Measurements from ENCODE around the gene NTN3.

The NTN3 gene

GRCh38 chr16:2466667-2467527 is 4.2 kb upstream of the NTN3 start:
- ATAC-seq = no peak

- peak in 1 of 2 donors; percentile 26 for ATAC-seq
Observed at GRCh38 chr16:2467528-2468232, 3.4 kb upstream of the NTN3 start.

GRCh38 chr16:2468233-2468724 is 2.8 kb upstream of the NTN3 start:
- ATAC-seq = peak; percentile 18 to 31

- no peak for ATAC-seq
Observed at GRCh38 chr16:2468725-2469398, 2.2 kb upstream of the NTN3 start.

- no peak for ATAC-seq
Observed at GRCh38 chr16:2469399-2470233, 1.5 kb upstream of the NTN3 start.

GRCh38 chr16:2470234-2470601 is 879 bp upstream of the NTN3 start:
- no peak for ATAC-seq

- ATAC-seq = no peak
Observed at GRCh38 chr16:2470603-2471015, 488 bp upstream of the NTN3 start.

GRCh38 chr16:2471653-2472487 is 773 bp downstream of the NTN3 start:
- ATAC-seq = no peak

- ATAC-seq = no peak
Observed at GRCh38 chr16:2472488-2472864, 1.4 kb downstream of the NTN3 start.

- ATAC-seq = no peak
Observed at GRCh38 chr16:2472885-2473445, 1.9 kb downstream of the NTN3 start.

GRCh38 chr16:2473446-2473926 is 2.4 kb downstream of the NTN3 start:
- ATAC-seq = peak; percentile 1 to 2

GRCh38 chr16:2473999-2474876 is 3.1 kb downstream of the NTN3 start:
- ATAC-seq = peak; percentile 59 to 70

- ATAC-seq = peak; percentile 65 to 69
Observed at GRCh38 chr16:2474877-2475412, 3.8 kb downstream of the NTN3 start, which contains the start of gene TBC1D24. TSS of gene TBC1D24 (plus strand) at chr16:2475127. CDS start at chr16:2496149, 21,022 bp downstream.

- ATAC-seq = peak; percentile 14 to 39
Observed at GRCh38 chr16:2475413-2476344, 4.6 kb downstream of the NTN3 start.

GRCh38 chr16:2476345-2476720 is 5.2 kb downstream of the NTN3 start:
- no peak for ATAC-seq

- ATAC-seq = no peak
Observed at GRCh38 chr16:2476741-2477140, 5.6 kb downstream of the NTN3 start.

GRCh38 chr16:2477327-2477726 is 6.2 kb downstream of the NTN3 start:
- ATAC-seq = no peak

- ATAC-seq = no peak
Observed at GRCh38 chr16:2478279-2478678, 7.2 kb downstream of the NTN3 start.

All from activated CD4-positive, CD25-positive, alpha-beta regulatory T cell treated with anti-CD3 and anti-CD28 coated beads, Interleukin-2, amount 50 U/mL, for 24 hours (primary cell).